DMS53 (cell line): Measurements from ENCODE around the gene S1PR5.
A peak's percentile ranks its signal among the peaks of the same experiment; 100 is the strongest.

Experiments used
- DNase-seq: peaks from one replicate; lab custom pipeline; 2025; lab: John Stamatoyannopoulos, UW

The S1PR5 gene

GRCh38 chr19:10471909-10472308 is 45.3 kb downstream of the S1PR5 start:
- DNase-seq = peak; percentile 61

DNA sequence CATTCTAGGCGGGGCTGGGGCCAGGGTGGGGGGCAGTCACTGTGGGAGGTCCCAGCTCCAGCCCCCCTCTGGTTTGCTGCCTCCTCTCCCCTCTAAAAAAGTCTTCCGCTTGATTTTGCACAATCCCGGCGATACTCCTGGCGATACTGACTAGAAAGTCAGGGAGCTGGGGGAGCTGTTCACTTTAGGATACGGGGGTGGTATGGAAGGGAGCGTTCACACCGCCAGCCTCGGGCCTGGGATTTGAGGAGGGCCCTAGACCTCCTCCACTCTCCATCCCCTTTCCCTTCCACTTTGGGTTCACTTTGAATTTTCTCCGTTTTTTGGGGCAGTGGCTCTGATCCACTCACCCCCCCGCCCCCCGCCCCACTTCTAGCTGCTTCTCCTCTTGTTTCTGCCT is 49.1 kb downstream of the S1PR5 start:
- DNase-seq = no peak

GRCh38 chr19:10467104-10467706 is 50.0 kb downstream of the S1PR5 start:
- no peak for DNase-seq

DNA sequence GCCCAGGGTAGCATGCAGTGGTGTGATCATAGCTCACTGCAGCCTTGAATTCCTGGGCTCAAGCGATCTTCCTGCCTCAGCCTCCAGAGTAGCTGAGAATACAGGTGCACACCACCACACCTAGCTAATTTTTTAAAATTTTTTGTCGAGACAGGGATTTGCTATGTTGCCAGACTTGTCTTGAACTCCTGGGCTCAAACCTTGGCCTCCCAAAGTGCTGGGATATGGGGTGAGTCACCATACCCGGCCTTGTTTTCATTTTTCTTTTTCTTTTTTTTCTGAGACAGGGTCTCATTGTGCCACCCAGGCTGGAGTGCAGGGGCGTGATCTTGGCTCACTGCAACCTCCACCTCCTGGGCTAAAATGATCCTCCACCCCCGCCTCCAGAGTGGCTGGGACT is 52.8 kb downstream of the S1PR5 start:
- no peak for DNase-seq
